OCI-LY1 (cell line): ENCODE measurements around the gene ADRA1B.

Experiments
- H2AFZ ChIP-seq: fragments of 200-600 bp; sonication (generic), shearing (Covaris generic); 2 replicates; pipeline ENCODE4 v1.6.0; 2014; ENCODE audit warnings: antibody characterized with exemption, mild to moderate bottlenecking, low read length
- H3F3A ChIP-seq: fragments of 200-600 bp; sonication (generic), shearing (Covaris generic); 2 replicates; pipeline ENCODE4 v1.6.0; 2014; ENCODE audit warnings: mild to moderate bottlenecking, antibody characterized with exemption, low read length, moderate library complexity; ENCODE audit not compliant: insufficient read depth
- H3K27ac ChIP-seq: fragments of 200-600 bp; sonication (generic); 2 replicates; pipeline ENCODE4 v1.5.1; 2014; ENCODE audit warnings: low read length, mixed run types, mild to moderate bottlenecking, low read depth; ENCODE audit not compliant: poor library complexity, severe bottlenecking
- H3K27me3 ChIP-seq: fragments of 200-600 bp; sonication (generic); 2 replicates; pipeline ENCODE4 v1.6.0; 2014; ENCODE audit warnings: antibody characterized with exemption, mild to moderate bottlenecking, low read length, moderate library complexity; ENCODE audit not compliant: insufficient read depth
- H3K36me3 ChIP-seq: fragments of 200-600 bp; sonication (generic); 2 replicates; pipeline ENCODE4 v1.6.1; 2014; ENCODE audit warnings: mild to moderate bottlenecking, antibody characterized with exemption, low read length, moderate library complexity, mixed read lengths; ENCODE audit not compliant: insufficient read depth
- H3K4me1 ChIP-seq: fragments of 200-600 bp; sonication (generic); 2 replicates; pipeline ENCODE4 v1.5.1; 2014; ENCODE audit warnings: mild to moderate bottlenecking, low read length, moderate library complexity; ENCODE audit not compliant: insufficient read depth, severe bottlenecking
- H3K4me2 ChIP-seq: fragments of 200-600 bp; sonication (generic), shearing (Covaris generic); 2 replicates; pipeline ENCODE4 v1.6.1; 2014; ENCODE audit warnings: low read length
- H3K4me3 ChIP-seq: fragments of 200-600 bp; sonication (generic); 2 replicates; pipeline ENCODE4 v1.5.1; 2014; ENCODE audit warnings: low read length, low read depth, mild to moderate bottlenecking, mixed read lengths; ENCODE audit not compliant: poor library complexity, severe bottlenecking
- H3K79me2 ChIP-seq: fragments of 200-600 bp; shearing (Covaris generic); 2 replicates; pipeline ENCODE4 v1.6.1; 2016; ENCODE audit warnings: mixed run types, low read length, mixed read lengths; ENCODE audit not compliant: insufficient read depth
- H3K9ac ChIP-seq: fragments of 200-600 bp; sonication (generic), shearing (Covaris generic); 2 replicates; pipeline ENCODE4 v1.6.1; 2014; ENCODE audit warnings: mild to moderate bottlenecking, low read length, mixed read lengths
- H3K9me2 ChIP-seq: fragments of 200-600 bp; sonication (generic), shearing (Covaris generic); 2 replicates; pipeline ENCODE4 v1.6.1; 2014; ENCODE audit warnings: low read depth, mild to moderate bottlenecking, low read length, mixed read lengths
- H3K9me3 ChIP-seq: fragments of 200-600 bp; shearing (Covaris generic); 2 replicates; pipeline ENCODE4 v1.6.1; 2014; ENCODE audit warnings: low read length, mixed read lengths
- H4K20me1 ChIP-seq: fragments of 200-600 bp; sonication (generic), shearing (Covaris generic); 2 replicates; pipeline ENCODE4 v1.6.0; 2016; ENCODE audit warnings: mild to moderate bottlenecking, low read length; ENCODE audit not compliant: insufficient read depth
- EZH2 ChIP-seq: fragments of 200-600 bp; sonication (generic), shearing (Covaris generic); IDR thresholded peaks from 2 replicates; pipeline ENCODE4 v1.8.0; 2017; ENCODE audit warnings: borderline replicate concordance, mixed run types, mild to moderate bottlenecking, antibody characterized with exemption, low read length, moderate library complexity, mixed read lengths
- TF ChIP-seq, protein P1 (sequence below): fragments of 200-600 bp; sonication (generic), shearing (Covaris generic); IDR thresholded peaks from 2 replicates; pipeline ENCODE4 v1.5.1; 2017; ENCODE audit warnings: mild to moderate bottlenecking, antibody characterized with exemption, low read length, moderate library complexity, mixed read lengths

ADRA1B gene

DNA sequence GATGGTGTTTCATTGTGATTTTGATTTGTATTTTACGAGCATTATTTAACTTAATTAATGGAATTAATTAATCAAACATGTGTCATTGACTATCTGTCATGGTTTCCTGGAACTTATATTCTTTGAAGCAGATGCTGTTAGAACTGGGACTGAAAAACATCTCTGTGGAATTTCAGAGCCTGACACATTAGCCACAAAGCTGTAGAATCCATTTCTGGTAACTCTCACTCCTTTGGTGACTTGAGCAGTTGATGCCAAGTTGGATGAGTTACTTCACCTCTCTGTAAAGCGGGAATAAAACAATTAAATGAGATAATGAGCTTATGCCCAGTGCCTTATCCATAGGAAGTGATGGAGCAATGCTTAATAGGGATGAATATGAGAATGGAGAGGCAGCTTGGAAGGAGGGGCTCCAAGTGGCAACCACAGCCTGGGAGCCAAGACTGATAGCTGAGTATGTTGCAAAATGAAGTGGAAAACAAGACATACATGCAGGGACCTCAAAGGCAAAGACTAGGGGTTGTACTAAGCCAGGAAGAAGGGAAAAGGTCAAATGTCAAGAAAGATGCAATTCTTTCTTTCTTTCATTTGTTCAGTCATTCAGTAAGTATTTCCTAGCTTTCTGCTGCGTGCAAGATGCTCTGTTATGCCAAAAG, 23.1 kb upstream of the ADRA1B start:
- no peak overlapping the region for H3K27ac ChIP-seq
- TF ChIP-seq, protein P1, sequence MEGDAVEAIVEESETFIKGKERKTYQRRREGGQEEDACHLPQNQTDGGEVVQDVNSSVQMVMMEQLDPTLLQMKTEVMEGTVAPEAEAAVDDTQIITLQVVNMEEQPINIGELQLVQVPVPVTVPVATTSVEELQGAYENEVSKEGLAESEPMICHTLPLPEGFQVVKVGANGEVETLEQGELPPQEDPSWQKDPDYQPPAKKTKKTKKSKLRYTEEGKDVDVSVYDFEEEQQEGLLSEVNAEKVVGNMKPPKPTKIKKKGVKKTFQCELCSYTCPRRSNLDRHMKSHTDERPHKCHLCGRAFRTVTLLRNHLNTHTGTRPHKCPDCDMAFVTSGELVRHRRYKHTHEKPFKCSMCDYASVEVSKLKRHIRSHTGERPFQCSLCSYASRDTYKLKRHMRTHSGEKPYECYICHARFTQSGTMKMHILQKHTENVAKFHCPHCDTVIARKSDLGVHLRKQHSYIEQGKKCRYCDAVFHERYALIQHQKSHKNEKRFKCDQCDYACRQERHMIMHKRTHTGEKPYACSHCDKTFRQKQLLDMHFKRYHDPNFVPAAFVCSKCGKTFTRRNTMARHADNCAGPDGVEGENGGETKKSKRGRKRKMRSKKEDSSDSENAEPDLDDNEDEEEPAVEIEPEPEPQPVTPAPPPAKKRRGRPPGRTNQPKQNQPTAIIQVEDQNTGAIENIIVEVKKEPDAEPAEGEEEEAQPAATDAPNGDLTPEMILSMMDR = no peak
- no peak for TF ChIP-seq EZH2
- no peak overlapping the region for H3K4me2 ChIP-seq
- no peaks in the 10 kb centered on the region for H3K79me2 ChIP-seq
- no peaks in the 10 kb centered on the region for H3K27me3 ChIP-seq
- no peaks in the 10 kb centered on the region for H3K9me3 ChIP-seq
- no peaks in the 10 kb centered on the region for H3F3A ChIP-seq
- H2AFZ ChIP-seq = no peak overlapping the region
- no peak overlapping the region for H3K9ac ChIP-seq
- no peak overlapping the region for H3K4me3 ChIP-seq
- H3K36me3 ChIP-seq = no peaks in the 10 kb centered on the region
- no peaks in the 10 kb centered on the region for H4K20me1 ChIP-seq
- no peaks in the 10 kb centered on the region for H3K4me1 ChIP-seq
- no peaks in the 10 kb centered on the region for H3K9me2 ChIP-seq

DNA sequence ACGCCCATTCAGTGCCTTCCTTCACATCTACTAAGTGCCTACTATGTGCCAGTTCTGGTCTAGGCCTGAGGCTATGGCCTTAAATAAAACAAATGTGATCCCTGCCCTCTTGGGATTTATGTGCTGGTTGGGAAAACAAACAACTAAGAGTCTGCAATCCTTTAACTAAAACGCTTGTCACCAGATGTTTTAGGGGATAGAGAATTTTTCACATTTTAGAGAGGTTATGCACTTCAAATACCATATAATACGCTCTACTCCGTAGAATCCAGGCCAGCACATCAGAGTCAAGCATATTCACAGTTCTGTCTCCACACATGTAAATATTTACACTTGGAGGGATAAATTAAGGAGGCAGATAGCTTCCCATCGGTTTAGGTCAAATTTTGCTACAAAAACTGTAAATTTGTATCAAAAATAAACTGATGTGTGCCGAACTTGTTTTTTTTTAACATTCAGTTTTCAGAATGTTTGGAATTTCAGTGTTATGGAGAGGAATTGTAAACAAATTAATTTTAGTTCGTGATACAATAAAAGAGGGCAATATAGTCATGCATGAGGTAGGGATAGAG, 22.0 kb upstream of the ADRA1B start:
- Histone ChIP-seq H2AFZ (no peak overlapping the region), H3K9me2 (no peaks in the 10 kb centered on the region), H3K27me3 (no peaks in the 10 kb centered on the region), H4K20me1 (no peaks in the 10 kb centered on the region), H3K9me3 (no peaks in the 10 kb centered on the region), H3K4me2 (no peak overlapping the region), H3K27ac (no peak overlapping the region), H3K9ac (no peak overlapping the region), H3K4me3 (no peak overlapping the region), H3K4me1 (no peaks in the 10 kb centered on the region), H3K36me3 (no peaks in the 10 kb centered on the region), H3F3A (no peaks in the 10 kb centered on the region), H3K79me2 (no peaks in the 10 kb centered on the region)
- no peak for TF ChIP-seq EZH2
- TF ChIP-seq, protein P1 = no peak

DNA sequence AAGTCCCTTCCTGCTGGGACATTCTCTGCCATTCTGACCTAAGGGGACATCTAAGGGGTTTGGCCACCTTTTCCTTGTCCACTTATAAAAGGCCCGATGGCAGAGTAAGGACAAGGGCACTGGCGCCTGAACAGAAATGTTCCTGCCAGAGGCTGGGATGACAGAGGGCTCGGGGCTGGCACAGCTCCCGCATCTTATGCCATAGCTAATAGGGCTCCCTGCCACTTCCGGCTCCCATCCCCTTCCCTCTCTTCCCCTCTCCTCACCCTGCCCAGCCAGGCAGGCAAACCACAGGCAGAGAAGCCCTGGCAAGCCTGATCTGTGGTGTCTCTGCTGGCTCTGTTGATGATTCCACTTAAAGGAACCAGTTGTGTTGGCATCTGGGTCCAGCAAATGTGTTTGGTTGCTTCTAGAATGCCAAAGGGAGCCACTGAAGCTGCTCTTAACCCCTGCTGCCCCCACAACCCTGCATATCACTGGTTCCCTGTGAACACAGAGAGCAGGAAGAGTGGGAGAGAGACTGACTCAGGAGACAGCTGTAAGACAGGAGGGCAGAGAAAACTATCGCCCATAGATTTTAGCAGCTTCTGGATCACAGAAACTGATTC, 18.4 kb upstream of the ADRA1B start:
- no peak overlapping the region for H3K27ac ChIP-seq
- H3F3A ChIP-seq = no peaks in the 10 kb centered on the region
- no peak overlapping the region for H3K4me2 ChIP-seq
- TF ChIP-seq, protein P1 = no peak
- TF ChIP-seq EZH2 = no peak
- no peak overlapping the region for H2AFZ ChIP-seq
- no peaks in the 10 kb centered on the region for H3K79me2 ChIP-seq
- H3K27me3 ChIP-seq = no peaks in the 10 kb centered on the region
- H3K4me3 ChIP-seq = no peak overlapping the region
- no peaks in the 10 kb centered on the region for H3K9me3 ChIP-seq
- no peaks in the 10 kb centered on the region for H4K20me1 ChIP-seq
- H3K9ac ChIP-seq = no peak overlapping the region
- no peaks in the 10 kb centered on the region for H3K9me2 ChIP-seq
- no peaks in the 10 kb centered on the region for H3K4me1 ChIP-seq
- no peaks in the 10 kb centered on the region for H3K36me3 ChIP-seq
